ENCODE data around the gene CEP78.
A peak's percentile ranks its signal among the peaks of the same experiment; 100 is the strongest.

Gene CEP78

GRCh38 chr9:78243130-78243529, 7.3 kb downstream of the CEP78 start:
- no peak for DNase-seq (ENCODE audit: low read depth)
- no peak for TF ChIP-seq CTCF (conservative IDR thresholded peaks at IDR 0.05; ENCODE audit: control insufficient read depth, insufficient read depth, low read depth, low read length)
- H3K4me3 ChIP-seq (ENCODE audit: control insufficient read depth, low read depth, low read length) = no peak overlapping the region

GRCh38 chr9:78245401-78245800, 9.5 kb downstream of the CEP78 start:
- TF ChIP-seq CTCF (conservative IDR thresholded peaks at IDR 0.05; ENCODE audit: control insufficient read depth, insufficient read depth, low read depth, low read length) = no peak
- no peak overlapping the region for H3K4me3 ChIP-seq (ENCODE audit: control insufficient read depth, low read depth, low read length)
- DNase-seq (ENCODE audit: low read depth) = no peak

- DNase-seq (ENCODE audit: low read depth) = no peak
- H3K4me3 ChIP-seq (ENCODE audit: control insufficient read depth, low read depth, low read length) = no peak overlapping the region
- no peak for TF ChIP-seq CTCF (conservative IDR thresholded peaks at IDR 0.05; ENCODE audit: control insufficient read depth, insufficient read depth, low read depth, low read length)
Measured at GRCh38 chr9:78248635-78249034, 12.8 kb downstream of the CEP78 start.

- no peak for TF ChIP-seq CTCF (conservative IDR thresholded peaks at IDR 0.05; ENCODE audit: control insufficient read depth, insufficient read depth, low read depth, low read length)
- H3K4me3 ChIP-seq (ENCODE audit: control insufficient read depth, low read depth, low read length) = no peak overlapping the region
- DNase-seq (ENCODE audit: low read depth) = no peak
Measured at GRCh38 chr9:78249542-78249941, 13.7 kb downstream of the CEP78 start.

GRCh38 chr9:78252616-78253015, 16.7 kb downstream of the CEP78 start:
- no peak overlapping the region for H3K4me3 ChIP-seq (ENCODE audit: control insufficient read depth, low read depth, low read length)
- no peak for TF ChIP-seq CTCF (conservative IDR thresholded peaks at IDR 0.05; ENCODE audit: control insufficient read depth, insufficient read depth, low read depth, low read length)
- DNase-seq (ENCODE audit: low read depth) = no peak

- TF ChIP-seq CTCF (conservative IDR thresholded peaks at IDR 0.05; ENCODE audit: control insufficient read depth, insufficient read depth, low read depth, low read length) = no peak
- no peak for DNase-seq (ENCODE audit: low read depth)
- no peak overlapping the region for H3K4me3 ChIP-seq (ENCODE audit: control insufficient read depth, low read depth, low read length)
Measured at GRCh38 chr9:78253285-78253684, 17.4 kb downstream of the CEP78 start.

GRCh38 chr9:78261403-78262001, 25.6 kb downstream of the CEP78 start:
- H3K4me3 ChIP-seq (ENCODE audit: control insufficient read depth, low read depth, low read length) = no peak overlapping the region
- DNase-seq (ENCODE audit: low read depth) = peak; percentile 58
- TF ChIP-seq CTCF (conservative IDR thresholded peaks at IDR 0.05; ENCODE audit: control insufficient read depth, insufficient read depth, low read depth, low read length) = peak; percentile 60

Data from fibroblast of mammary gland (primary cell).